K562 (cell line): Measurements from ENCODE around the gene ADORA3. TPM values are rescaled to one million over a fixed set of nuclear protein-coding genes. Genes with fewer than 3 reads are reported as not detected.

Source experiments
- ATAC-seq: fragments of 200-7000 bp; cut with Tn5 transposase; 3 replicates; pipeline ENCODE4 v1.9.1; 2020; ENCODE audit warnings: moderate library complexity
- BruUV-seq: library from RNA; stranded (reverse); fragments of 400-500 nt; replicated peaks from 2 replicates; lab custom pipeline; 2021; lab: Mats Ljungman, UMichigan
- CTCF ChIA-PET: fragments of 300-600 bp; formaldehyde crosslinking; extraction: SDS; loops from one replicate; lab custom pipeline; 2021; ENCODE audit warnings: low intra/inter-chr PET ratio; lab: Yijun Ruan, JAX
- POLR2A ChIA-PET: fragments of 300-600, 350-650 bp; sonication (Branson Sonifier 250); formaldehyde crosslinking; extraction: SDS; loops from one replicate; lab custom pipeline; 2021; ENCODE audit warnings: antibody characterized with exemption, inconsistent platforms; lab: Yijun Ruan, JAX
- DNase-seq, 4 experiments: peaks; one replicate each; pipeline versions ENCODE4 v3.0.0 to v3.0.0-alpha.2; 2011 to 2018; ENCODE audit warnings: low spot score in 3 of 4, mixed read lengths in 3 of 4; ENCODE audit errors: extremely low read depth in 1 of 4
- FAIRE-seq: peaks from 2 replicates; lab custom pipeline; 2011; peaks lifted over from hg19 to GRCh38; lab: Jason Lieb, UNC
- H2AFZ ChIP-seq: 2 replicates; pipeline ENCODE4 v1.6.0; 2011; ENCODE audit warnings: low read depth, low read length, control low read depth, inconsistent platforms
- H3K27ac ChIP-seq: fragments of 200-600 bp; 3 replicates; pipeline ENCODE4 v1.8.0; 2011; ENCODE audit warnings: low read depth, mild to moderate bottlenecking, control low read depth, inconsistent platforms, low read length, moderate library complexity, mixed read lengths; ENCODE audit errors: extremely low read depth
- H3K27me3 ChIP-seq, 2 experiments: fragments of 300-600 bp in 1 of 2; 2 replicates in 1 of 2; 3 replicates in 1 of 2; pipeline versions ENCODE4 v1.6.0 to v1.8.0; 2011; ENCODE audit warnings: inconsistent platforms in 2 of 2, low read length in 2 of 2, mild to moderate bottlenecking in 1 of 2, mixed read lengths in 1 of 2, moderate library complexity in 1 of 2; ENCODE audit not compliant: control insufficient read depth in 2 of 2, insufficient read depth in 2 of 2
- H3K36me3 ChIP-seq: fragments of 300-600 bp; 3 replicates; pipeline ENCODE4 v1.8.0; 2011; ENCODE audit warnings: mild to moderate bottlenecking, low read length, inconsistent platforms; ENCODE audit not compliant: control insufficient read depth, insufficient read depth
- H3K4me1 ChIP-seq, 2 experiments: fragments of 200-600 bp in 1 of 2; replicated peaks in 1 of 2; 2 replicates in 1 of 2; 3 replicates in 1 of 2; pipeline versions ENCODE4 v1.5.1 to v1.8.0; 2011; ENCODE audit warnings: inconsistent platforms in 2 of 2, low read length in 2 of 2, mild to moderate bottlenecking in 1 of 2, mixed read lengths in 1 of 2, moderate library complexity in 1 of 2; ENCODE audit not compliant: control insufficient read depth in 2 of 2, insufficient read depth in 2 of 2
- H3K4me2 ChIP-seq: 2 replicates; pipeline ENCODE4 v1.6.1; 2011; ENCODE audit warnings: low read length, control low read depth, inconsistent platforms, mixed read lengths; ENCODE audit not compliant: insufficient read depth
- H3K4me3 ChIP-seq: fragments of 200-600 bp; sonication (generic), shearing (Covaris generic); 2 replicates; pipeline ENCODE4 v1.5.1; 2016; ENCODE audit warnings: control low read depth, inconsistent platforms
- H3K79me2 ChIP-seq: fragments of 200-600 bp; 3 replicates; pipeline ENCODE4 v1.8.0; 2011; ENCODE audit warnings: low read length, inconsistent platforms; ENCODE audit not compliant: control insufficient read depth, insufficient read depth
- H3K9ac ChIP-seq, 2 experiments: 2 replicates each; pipeline versions ENCODE4 v1.6.0 to v1.6.1; 2011; ENCODE audit warnings: low read depth in 2 of 2, low read length in 2 of 2, control low read depth in 1 of 2, inconsistent platforms in 1 of 2, mild to moderate bottlenecking in 1 of 2, mixed read lengths in 1 of 2; ENCODE audit not compliant: insufficient read depth in 1 of 2
- H3K9me1 ChIP-seq: one replicate; pipeline ENCODE4 v1.6.0; 2011; ENCODE audit warnings: inconsistent platforms, mild to moderate bottlenecking, low read length, moderate library complexity; ENCODE audit not compliant: control insufficient read depth, insufficient read depth
- H3K9me3 ChIP-seq: replicated peaks from 2 replicates; pipeline ENCODE4 v1.5.1; 2011; ENCODE audit warnings: low read depth, low read length, inconsistent platforms; ENCODE audit not compliant: control insufficient read depth, insufficient read depth
- H4K20me1 ChIP-seq: replicated peaks from 2 replicates; pipeline ENCODE4 v1.6.1; 2011; ENCODE audit warnings: low read length, inconsistent platforms, mixed read lengths; ENCODE audit not compliant: control insufficient read depth, insufficient read depth
- ARHGAP35 ChIP-seq: fragments of 450-650 bp; IDR thresholded peaks from 2 replicates; pipeline ENCODE4 v1.6.1; 2018; ENCODE audit not compliant: partially characterized antibody
- CEBPG ChIP-seq, 3 experiments: fragments of 200-800 bp in 1 of 3; sonication (Bioruptor generic) in 1 of 3; sonication (generic) in 1 of 3; formaldehyde crosslinking in 1 of 3; IDR thresholded peaks in 2 of 3; conservative IDR thresholded peaks in 1 of 3; 2 replicates each; pipeline versions ENCODE4 v1.6.1 to v1.8.0; 2016 to 2022; ENCODE audit warnings: missing compliant biosample characterization in 2 of 3, missing genetic modification characterization in 2 of 3, mild to moderate bottlenecking in 1 of 3, missing genetic modification reagents in 1 of 3
- EP400 ChIP-seq: fragments of 450-650 bp; IDR thresholded peaks from 2 replicates; pipeline ENCODE4 v1.6.1; 2017; ENCODE audit warnings: antibody characterized with exemption, mild to moderate bottlenecking, moderate library complexity
- ETV1 ChIP-seq: fragments of 450-650 bp; conservative IDR thresholded peaks from 2 replicates; pipeline ENCODE4 v1.6.1; 2016; ENCODE audit warnings: missing genetic modification characterization, control low read depth, low read depth, missing compliant biosample characterization
- HMG20A ChIP-seq: fragments of 450-650 bp; formaldehyde crosslinking; conservative IDR thresholded peaks from 2 replicates; pipeline ENCODE4 v1.4.0; 2020; ENCODE audit warnings: mild to moderate bottlenecking, mixed read lengths
- HNRNPH1 ChIP-seq: fragments of 200-400 bp; formaldehyde crosslinking; optimal IDR thresholded peaks from 2 replicates; pipeline ENCODE3; 2017; ENCODE audit warnings: low read depth, mild to moderate bottlenecking, low read length, moderate library complexity
- MCM5 ChIP-seq: fragments of 450-650 bp; IDR thresholded peaks from 2 replicates; pipeline ENCODE4 v1.6.1; 2016; ENCODE audit warnings: low read depth
- NFIC ChIP-seq: fragments of 450-650 bp; IDR thresholded peaks from 2 replicates; pipeline ENCODE4 v1.6.1; 2017; ENCODE audit warnings: mild to moderate bottlenecking, inconsistent platforms
- NFIX ChIP-seq: fragments of 250-450 bp; sonication (Bioruptor Pico); IDR thresholded peaks from 2 replicates; pipeline ENCODE4 v1.4.0; 2020; ENCODE audit warnings: low read depth, mild to moderate bottlenecking, moderate library complexity
- TCF15 ChIP-seq: fragments of 250-450 bp; sonication (Bioruptor Pico); IDR thresholded peaks from 2 replicates; pipeline ENCODE4 v1.8.0; 2022; ENCODE audit warnings: moderate library complexity, mild to moderate bottlenecking, inconsistent platforms
- ZKSCAN8 ChIP-seq: fragments of 200-800 bp; sonication (Bioruptor generic); IDR thresholded peaks from 2 replicates; pipeline ENCODE4 v1.6.1; 2016; ENCODE audit warnings: missing genetic modification characterization, missing compliant biosample characterization
- ZNF175 ChIP-seq: fragments of 200-800 bp; sonication (Bioruptor generic); IDR thresholded peaks from 2 replicates; pipeline ENCODE4 v1.6.1; 2016; ENCODE audit warnings: low read depth, mild to moderate bottlenecking, missing genetic modification characterization, missing compliant biosample characterization
- WGBS: fragments of 100-300 bp; shearing (Covaris generic); methylation state at CpG from one replicate; pipeline ENCODE4 v1.1.6; 2016; ENCODE audit warnings: low coverage, mixed read lengths; ENCODE audit not compliant: insufficient coverage; ENCODE audit errors: missing lambda C conversion rate; 5-methylcytosine and 5-hydroxymethylcytosine counted together
- in situ Hi-C: fragments of 300-500 bp; cut with MboI; formaldehyde crosslinking; loops from 4 replicates; pipeline ENCODE4 v1.15.0; 2018; ENCODE audit warnings: inconsistent platforms, mixed read lengths
- intact Hi-C: fragments of 100-400 bp; cut with micrococcal nuclease; formaldehyde crosslinking; loops from 2 replicates; pipeline ENCODE4 v1.14.2; 2022
- polyA plus RNA-seq, 8 experiments: library from polyadenylated mRNA; depleted of rRNA in 4 of 8; stranded (reverse) in 5 of 8; unstranded in 3 of 8; fragments of >200 nt; fragmentation: Nextera tagmentation in 2 of 8; fragmentation: Illumina TruSeq in 1 of 8; extraction: Ambion mirVana in 2 of 8; extraction: Trizol in 1 of 8; gene quantifications; 2 replicates each; pipeline versions ENCODE4 v1.2.1 to v1.2.3, GENCODE V29; 2011 to 2014; ENCODE audit warnings: inconsistent platforms in 1 of 8, missing spikeins in 1 of 8
- total RNA-seq, 7 experiments: library from RNA; depleted of rRNA in 6 of 7; stranded (reverse); fragments of >200 nt in 6 of 7; fragmentation: Illumina TruSeq in 2 of 7; extraction: Trizol in 2 of 7; gene quantifications; 2 replicates each; pipeline versions ENCODE4 v1.2.1 to v1.2.3, GENCODE V29; 2011 to 2021; ENCODE audit warnings: low replicate concordance in 1 of 7
- TF ChIP-seq, protein P1 (sequence below), 2 experiments: fragments of 450-650 bp; conservative IDR thresholded peaks; 2 replicates each; pipeline ENCODE4 v1.6.1; 2017; ENCODE audit warnings: mild to moderate bottlenecking in 2 of 2, moderate library complexity in 2 of 2

Gene ADORA3
- total and polyA plus RNA-seq, 9 of the 15 experiments (the other 6 are each of a cell fraction or from before 2014, with no cell fraction given): 0.09 to 0.35 (median 0.16) TPM; not detected in 3

GRCh38 chr1:111505641-111506119 lies 2.2 kb upstream of the ADORA3 start (continued):
- no peak for TF ChIP-seq TCF15
- TF ChIP-seq, all 486 proteins: peak for 0

DNA sequence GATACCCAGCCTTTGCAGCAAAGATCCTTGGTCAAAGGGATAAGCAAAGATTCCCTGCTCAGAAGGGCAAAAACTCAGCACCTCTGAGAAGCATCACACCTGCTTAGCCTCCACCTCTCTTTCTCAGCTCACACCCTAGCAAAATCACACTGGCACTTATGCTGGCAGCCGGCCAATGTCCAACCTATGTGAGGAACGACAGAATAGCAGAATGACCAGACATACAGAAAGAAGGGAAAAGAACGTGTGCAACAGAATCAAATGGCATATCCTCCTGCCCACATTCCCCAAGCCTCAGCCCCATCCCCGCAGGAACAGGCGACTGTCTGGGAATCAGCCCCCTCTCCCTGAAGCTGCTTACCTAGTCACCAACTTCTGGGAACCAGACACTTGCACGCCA lies 664 bp upstream of the ADORA3 start:
- TF ChIP-seq NFIC: peak; percentile 89
- TF ChIP-seq CEBPG (CRISPR knock-in tag; IDR thresholded peaks at IDR 0.05): no peak
- TF ChIP-seq CEBPG (tag; conservative IDR thresholded peaks at IDR 0.05 in 1 of 2, IDR thresholded peaks at IDR 0.05 in 1 of 2): 0 out of 4 replicates have a peak, but pooled peaks of 1 of the 2 experiments have one; percentile 5
- 0 out of 2 replicates have a peak, but pooled peaks have one; percentile 15 for TF ChIP-seq NFIX (CRISPR knock-in tag)
- no peak for TF ChIP-seq MCM5
- TF ChIP-seq EP400: no peak
- 0 out of 2 replicates have a peak, but pooled peaks have one; percentile 1 for TF ChIP-seq ZNF175 (CRISPR knock-in tag)
- no peak for TF ChIP-seq ARHGAP35
- no peak for TF ChIP-seq ETV1 (tag)
- no peak for TF ChIP-seq ZKSCAN8 (CRISPR knock-in tag)
- no peak for TF ChIP-seq HNRNPH1
- TF ChIP-seq, protein P1, sequence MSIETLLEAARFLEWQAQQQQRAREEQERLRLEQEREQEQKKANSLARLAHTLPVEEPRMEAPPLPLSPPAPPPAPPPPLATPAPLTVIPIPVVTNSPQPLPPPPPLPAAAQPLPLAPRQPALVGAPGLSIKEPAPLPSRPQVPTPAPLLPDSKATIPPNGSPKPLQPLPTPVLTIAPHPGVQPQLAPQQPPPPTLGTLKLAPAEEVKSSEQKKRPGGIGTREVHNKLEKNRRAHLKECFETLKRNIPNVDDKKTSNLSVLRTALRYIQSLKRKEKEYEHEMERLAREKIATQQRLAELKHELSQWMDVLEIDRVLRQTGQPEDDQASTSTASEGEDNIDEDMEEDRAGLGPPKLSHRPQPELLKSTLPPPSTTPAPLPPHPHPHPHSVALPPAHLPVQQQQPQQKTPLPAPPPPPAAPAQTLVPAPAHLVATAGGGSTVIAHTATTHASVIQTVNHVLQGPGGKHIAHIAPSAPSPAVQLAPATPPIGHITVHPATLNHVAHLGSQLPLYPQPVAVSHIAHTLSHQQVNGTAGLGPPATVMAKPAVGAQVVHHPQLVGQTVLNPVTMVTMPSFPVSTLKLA (conservative IDR thresholded peaks at IDR 0.05): no peak
- no peak for TF ChIP-seq HMG20A (CRISPR knock-in tag)
- Histone ChIP-seq H3K4me3 (no peak overlapping the region), H3K9me1 (no peaks in the 10 kb centered on the region), H3K9ac (no peak overlapping the region), H3K4me1 (peaks cover 22 to 24% of the 10 kb centered on the region in 2 experiments), H3K4me2 (peak overlapping the region; percentile 52; the same call in 1 of the 2 replicates), H3K9me3 (no peaks in the 10 kb centered on the region), H2AFZ (peak overlapping the region; percentile 56; the same call in 1 of the 2 replicates), H3K79me2 (no peaks in the 10 kb centered on the region), H4K20me1 (no peaks in the 10 kb centered on the region), H3K27ac (no peak overlapping the region), H3K36me3 (no peaks in the 10 kb centered on the region), H3K27me3 (peaks cover 4 to 6% of the 10 kb centered on the region in 2 experiments; a peak in 1 of 5 replicates)
- ATAC-seq (no peak), FAIRE-seq (no peak), DNase-seq (no peak)
- ChIA-PET CTCF (no interaction called here), POLR2A (interaction anchor here (1.0 to 1.3 kb wide), 3 partner anchors 9 to 265 kb away, joined by 3 to 4 read pairs (median 3); no protein-coding TSS in a partner anchor)
- intact Hi-C loops: no loop called here
- in situ Hi-C loops: no loop called here
- WGBS: 13% methylated on average over 5 of the region's 6 CpGs
- BruUV-seq: no TSS peak
